Left kidney (tissue), 2 donors: ENCODE data around the gene FBXO46. TPM values are rescaled to one million over a fixed set of nuclear protein-coding genes. Genes with fewer than 3 reads are reported as not detected.
"Not testable (repeated sequence)": the region's sequence is repeated elsewhere in the genome, so short reads cannot be mapped to it uniquely, and the experiment has no call there.

Source experiments
- DNase-seq: peaks from one replicate; pipeline ENCODE4 v3.0.0-alpha.2; 2013
- polyA plus RNA-seq: library from polyadenylated mRNA; unstranded; fragments of 120-200 nt; gene quantifications from one replicate; pipeline ENCODE4 v1.2.1, GENCODE V29; 2013; ENCODE audit not compliant: insufficient read length

FBXO46 gene
- polyA plus RNA-seq, 1 donor: 16.3 TPM

- DNase-seq: no peak
Measured at GRCh38 chr19:45766869-45767346, 36.2 kb upstream of the FBXO46 start.

- DNase-seq: no peak
Measured at GRCh38 chr19:45766296-45766868, 35.7 kb upstream of the FBXO46 start.

GRCh38 chr19:45765702-45766295 is 35.1 kb upstream of the FBXO46 start:
- no peak for DNase-seq

- DNase-seq: no peak
Measured at GRCh38 chr19:45764945-45765701, 34.4 kb upstream of the FBXO46 start.

GRCh38 chr19:45764475-45764874 is 33.8 kb upstream of the FBXO46 start:
- no peak for DNase-seq

- DNase-seq: no peak
Measured at GRCh38 chr19:45763691-45764294, 33.1 kb upstream of the FBXO46 start.

- no peak for DNase-seq
Measured at GRCh38 chr19:45762870-45763631, 32.4 kb upstream of the FBXO46 start.

GRCh38 chr19:45761714-45762113 is 31.0 kb upstream of the FBXO46 start:
- no peak for DNase-seq

- DNase-seq: no peak
Measured at GRCh38 chr19:45758921-45759320, 28.2 kb upstream of the FBXO46 start.

GRCh38 chr19:45757695-45758094 is 27.0 kb upstream of the FBXO46 start:
- no peak for DNase-seq

GRCh38 chr19:45754323-45754722 is 23.6 kb upstream of the FBXO46 start:
- no peak for DNase-seq

GRCh38 chr19:45753548-45753947 is 22.9 kb upstream of the FBXO46 start:
- no peak for DNase-seq

- no peak for DNase-seq
Measured at GRCh38 chr19:45752639-45753038, 21.9 kb upstream of the FBXO46 start.

GRCh38 chr19:45751483-45751882 is 20.8 kb upstream of the FBXO46 start:
- not testable (repeated sequence) for DNase-seq

GRCh38 chr19:45747513-45747912 is 16.8 kb upstream of the FBXO46 start:
- no peak for DNase-seq

- no peak for DNase-seq
Measured at GRCh38 chr19:45746866-45747265, 16.2 kb upstream of the FBXO46 start.

GRCh38 chr19:45745606-45746005 is 14.9 kb upstream of the FBXO46 start:
- no peak for DNase-seq

GRCh38 chr19:45742969-45743368 is 12.3 kb upstream of the FBXO46 start:
- DNase-seq: no peak

- no peak for DNase-seq
Measured at GRCh38 chr19:45739498-45740439, 9.1 kb upstream of the FBXO46 start.

- DNase-seq: no peak
Measured at GRCh38 chr19:45733160-45733810, 2.6 kb upstream of the FBXO46 start, which contains the start of gene MEIOSIN. TSS of gene MEIOSIN (plus strand) at chr19:45733439. CDS start at chr19:45735377, 1,938 bp downstream.
